ENCODE measurements around the gene USP17L10. TPM values are rescaled to one million over a fixed set of nuclear protein-coding genes. Genes with fewer than 3 reads are reported as not detected.
"Not testable (repeated sequence)": the region's sequence is repeated elsewhere in the genome, so short reads cannot be mapped to it uniquely, and the experiment has no call there.

USP17L10 gene
- not detected for total RNA-seq

GRCh38 chr4:9210357-9210756 is at the start of gene USP17L10:
Gene USP17L10 (plus strand): TSS chr4:9210657. CDS start chr4:9210657, 0 bp downstream.
- H3K4me3 Mint-ChIP-seq; H3K27me3 Mint-ChIP-seq; H3K27ac Mint-ChIP-seq; H3K4me1 Mint-ChIP-seq; H3K36me3 Mint-ChIP-seq (ENCODE audit: low read depth); H3K9me3 Mint-ChIP-seq; POLR2A ChIA-PET; CTCF ChIA-PET; DNase-seq: not testable (repeated sequence)

GRCh38 chr4:9165990-9166389 is 44.5 kb upstream of the USP17L10 start:
- H3K4me3 Mint-ChIP-seq; H3K27me3 Mint-ChIP-seq; H3K27ac Mint-ChIP-seq; H3K4me1 Mint-ChIP-seq; POLR2A ChIA-PET; H3K36me3 Mint-ChIP-seq (ENCODE audit: low read depth); H3K9me3 Mint-ChIP-seq; CTCF ChIA-PET: not testable (repeated sequence)
- DNase-seq = peak; percentile 62

GRCh38 chr4:9169791-9170459 is 40.5 kb upstream of the USP17L10 start, which contains the start of gene FAM90A26:
Gene FAM90A26 (plus strand): TSS chr4:9170409. CDS start chr4:9173173, 2,764 bp downstream.
- H3K27me3 Mint-ChIP-seq; H3K4me1 Mint-ChIP-seq; H3K27ac Mint-ChIP-seq; H3K36me3 Mint-ChIP-seq (ENCODE audit: low read depth); DNase-seq; H3K4me3 Mint-ChIP-seq; CTCF ChIA-PET; H3K9me3 Mint-ChIP-seq; POLR2A ChIA-PET: not testable (repeated sequence)

- H3K36me3 Mint-ChIP-seq (ENCODE audit: low read depth); H3K27ac Mint-ChIP-seq; H3K9me3 Mint-ChIP-seq; POLR2A ChIA-PET; CTCF ChIA-PET; H3K4me1 Mint-ChIP-seq; H3K27me3 Mint-ChIP-seq; H3K4me3 Mint-ChIP-seq; DNase-seq: not testable (repeated sequence)
Measured at GRCh38 chr4:9214701-9215100, 4.2 kb downstream of the USP17L10 start.

- H3K36me3 Mint-ChIP-seq (ENCODE audit: low read depth); DNase-seq; H3K4me3 Mint-ChIP-seq; H3K27ac Mint-ChIP-seq; H3K27me3 Mint-ChIP-seq; POLR2A ChIA-PET; CTCF ChIA-PET; H3K4me1 Mint-ChIP-seq; H3K9me3 Mint-ChIP-seq: not testable (repeated sequence)
Measured at GRCh38 chr4:9215105-9215504, 4.6 kb downstream of the USP17L10 start, which contains the start of gene USP17L11. Gene USP17L11 (plus strand): TSS chr4:9215405. CDS start chr4:9215405, 0 bp downstream.

GRCh38 chr4:9219852-9220251 is 9.4 kb downstream of the USP17L10 start, which contains the start of gene USP17L12:
Gene USP17L12 (plus strand): TSS chr4:9220152. CDS start chr4:9220152, 0 bp downstream.
- DNase-seq; H3K27ac Mint-ChIP-seq; H3K4me3 Mint-ChIP-seq; H3K9me3 Mint-ChIP-seq; H3K36me3 Mint-ChIP-seq (ENCODE audit: low read depth); CTCF ChIA-PET; H3K4me1 Mint-ChIP-seq; POLR2A ChIA-PET; H3K27me3 Mint-ChIP-seq: not testable (repeated sequence)

GRCh38 chr4:9224596-9224995 is 14.1 kb downstream of the USP17L10 start, which contains the start of gene USP17L13:
Gene USP17L13 (plus strand): TSS chr4:9224896. CDS start chr4:9224896, 0 bp downstream.
- H3K4me3 Mint-ChIP-seq; DNase-seq; POLR2A ChIA-PET; H3K4me1 Mint-ChIP-seq; H3K27me3 Mint-ChIP-seq; CTCF ChIA-PET; H3K9me3 Mint-ChIP-seq; H3K36me3 Mint-ChIP-seq (ENCODE audit: low read depth); H3K27ac Mint-ChIP-seq: not testable (repeated sequence)

GRCh38 chr4:9230249-9230648 is 19.8 kb downstream of the USP17L10 start:
- H3K27ac Mint-ChIP-seq; H3K4me3 Mint-ChIP-seq; DNase-seq; H3K4me1 Mint-ChIP-seq; POLR2A ChIA-PET; H3K9me3 Mint-ChIP-seq; H3K27me3 Mint-ChIP-seq; CTCF ChIA-PET; H3K36me3 Mint-ChIP-seq (ENCODE audit: low read depth): not testable (repeated sequence)

- CTCF ChIA-PET; H3K4me1 Mint-ChIP-seq; H3K4me3 Mint-ChIP-seq; H3K9me3 Mint-ChIP-seq; H3K36me3 Mint-ChIP-seq (ENCODE audit: low read depth); H3K27ac Mint-ChIP-seq; H3K27me3 Mint-ChIP-seq; DNase-seq; POLR2A ChIA-PET: not testable (repeated sequence)
Measured at GRCh38 chr4:9234085-9234484, 23.6 kb downstream of the USP17L10 start, which contains the start of gene USP17L15. Gene USP17L15 (plus strand): TSS chr4:9234385. CDS start chr4:9234385, 0 bp downstream.

- H3K4me3 Mint-ChIP-seq; H3K36me3 Mint-ChIP-seq (ENCODE audit: low read depth); H3K9me3 Mint-ChIP-seq; POLR2A ChIA-PET; DNase-seq; H3K27ac Mint-ChIP-seq; H3K4me1 Mint-ChIP-seq; CTCF ChIA-PET; H3K27me3 Mint-ChIP-seq: not testable (repeated sequence)
Measured at GRCh38 chr4:9238461-9238860, 28.0 kb downstream of the USP17L10 start.

GRCh38 chr4:9243579-9243978 is 33.1 kb downstream of the USP17L10 start, which contains the start of gene USP17L17:
Gene USP17L17 (plus strand): TSS chr4:9243879. CDS start chr4:9243879, 0 bp downstream.
- H3K9me3 Mint-ChIP-seq; DNase-seq; H3K27ac Mint-ChIP-seq; POLR2A ChIA-PET; H3K36me3 Mint-ChIP-seq (ENCODE audit: low read depth); CTCF ChIA-PET; H3K27me3 Mint-ChIP-seq; H3K4me3 Mint-ChIP-seq; H3K4me1 Mint-ChIP-seq: not testable (repeated sequence)

- H3K27ac Mint-ChIP-seq; H3K27me3 Mint-ChIP-seq; H3K9me3 Mint-ChIP-seq; POLR2A ChIA-PET; CTCF ChIA-PET; H3K4me3 Mint-ChIP-seq; H3K36me3 Mint-ChIP-seq (ENCODE audit: low read depth); H3K4me1 Mint-ChIP-seq: not testable (repeated sequence)
- DNase-seq = peak; percentile 14
Measured at GRCh38 chr4:9247953-9248680, 37.7 kb downstream of the USP17L10 start, which contains the start of gene USP17L18. Gene USP17L18 (plus strand): TSS chr4:9248630. CDS start chr4:9248630, 0 bp downstream.

GRCh38 chr4:9253078-9253477 is 42.6 kb downstream of the USP17L10 start, which contains the start of gene USP17L19:
Gene USP17L19 (plus strand): TSS chr4:9253378. CDS start chr4:9253378, 0 bp downstream.
- H3K27me3 Mint-ChIP-seq = not testable (repeated sequence)

More at GRCh38 chr4:9253078-9253477, 42.6 kb downstream of the USP17L10 start, which contains the start of gene USP17L19:
- H3K27ac Mint-ChIP-seq; H3K4me3 Mint-ChIP-seq; H3K9me3 Mint-ChIP-seq; DNase-seq; CTCF ChIA-PET; H3K36me3 Mint-ChIP-seq (ENCODE audit: low read depth); H3K4me1 Mint-ChIP-seq; POLR2A ChIA-PET: not testable (repeated sequence)

All from activated CD4-positive, alpha-beta memory T cell treated with anti-CD3 and anti-CD28 coated beads, Interleukin-2, amount 10 ng/mL, durations not matched to agents 7 days and 5 days (primary cell).